SU-DHL-6 (cell line): ENCODE results near the gene RAB31.

Source experiments
- CTCF ChIP-seq: fragments of 200-600 bp; sonication (generic); IDR thresholded peaks from one replicate; pipeline ENCODE4 v1.5.1; 2017; ENCODE audit warnings: antibody characterized with exemption, mild to moderate bottlenecking, low read length, moderate library complexity; ENCODE audit not compliant: insufficient read depth, poor library complexity, severe bottlenecking
- EZH2phosphoT487 ChIP-seq: fragments of 200-600 bp; sonication (generic), shearing (Covaris generic); conservative IDR thresholded peaks from 2 replicates; pipeline ENCODE4 v1.6.1; 2018; ENCODE audit warnings: mild to moderate bottlenecking, antibody characterized with exemption, low read length, moderate library complexity, mixed read lengths

- no peak for TF ChIP-seq CTCF
- TF ChIP-seq EZH2phosphoT487 = no peak
Measured at GRCh38 chr18:9856092-9856491, 148.0 kb downstream of the RAB31 start.
